Activated naive CD4-positive, alpha-beta T cell (primary cell): ENCODE data around the gene NR1H4.
"Not testable (repeated sequence)": the region's sequence is repeated elsewhere in the genome, so short reads cannot be mapped to it uniquely, and the experiment has no call there.

Experiments used
- DNase-seq, 4 experiments: peaks; one replicate each; lab custom pipeline; 2025; lab: John Stamatoyannopoulos, UW

Gene NR1H4

DNA sequence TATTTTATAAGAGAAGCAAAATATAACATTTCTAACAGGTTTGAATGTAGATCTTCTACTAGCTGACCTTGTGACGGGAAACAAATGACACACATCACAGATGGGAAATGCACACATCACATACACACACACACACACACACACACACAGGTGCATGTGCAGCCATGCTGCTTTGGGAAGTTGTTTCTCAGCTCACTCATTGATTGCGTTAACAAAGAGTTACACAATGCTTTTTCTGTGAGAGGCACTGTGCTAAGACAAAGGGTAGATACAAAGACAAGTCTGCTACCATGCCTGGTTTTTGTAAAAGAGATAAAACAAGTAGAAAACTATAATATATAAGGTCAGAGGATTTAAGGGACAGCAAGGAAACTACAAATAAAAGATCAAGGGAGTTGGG is 1.3 kb upstream of the NR1H4 start:
- no peak for DNase-seq

DNA sequence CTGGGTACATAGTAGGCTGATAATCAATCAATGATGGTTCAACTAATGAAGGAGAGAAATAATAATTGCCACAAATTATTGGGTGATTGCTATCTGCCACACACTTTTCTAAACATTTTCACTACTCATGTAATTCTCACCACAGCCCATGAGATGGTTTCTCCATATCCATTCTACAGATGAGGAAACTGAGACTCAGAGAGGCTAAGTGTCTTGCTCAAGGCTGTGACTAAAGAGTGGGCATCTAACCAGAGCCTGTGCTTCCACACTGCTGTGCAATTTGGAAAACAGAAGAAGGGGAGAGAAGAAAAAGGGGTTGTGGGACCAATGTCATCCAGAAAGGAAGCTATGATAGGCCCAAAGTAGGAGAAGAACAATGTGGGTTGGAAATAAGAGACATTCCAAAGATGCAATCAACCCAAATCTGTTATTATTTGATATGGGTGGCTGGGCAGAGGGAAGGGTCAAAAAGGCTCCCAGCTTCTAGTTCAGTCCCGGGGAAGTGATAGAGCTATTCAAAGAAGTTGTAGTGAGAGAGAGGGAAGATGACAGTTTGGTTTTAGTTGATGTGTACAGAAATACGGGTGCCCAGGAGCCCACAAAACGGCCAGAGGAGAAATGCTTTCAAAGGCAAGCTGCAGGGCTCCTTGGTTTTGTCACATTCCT is 483 bp upstream of the NR1H4 start:
- DNase-seq = no peak

DNA sequence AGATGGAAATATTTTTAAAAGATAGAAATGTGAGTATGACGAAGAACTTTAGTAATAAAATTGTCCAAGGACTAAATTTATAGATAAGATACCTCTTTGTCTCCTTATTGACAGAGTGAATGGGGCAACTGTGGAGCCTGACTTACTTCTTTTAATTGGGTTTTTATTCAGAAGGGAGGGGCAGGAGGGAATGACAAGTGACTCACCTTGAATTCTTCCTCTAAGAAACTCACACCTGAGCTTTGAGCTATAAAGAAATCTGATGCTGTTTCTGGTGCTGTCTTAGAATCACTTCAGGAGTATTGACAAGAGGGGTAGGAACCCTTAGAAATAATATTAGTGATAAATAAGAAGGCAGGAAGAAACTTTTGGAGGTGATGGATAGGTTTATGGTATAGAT is 951 bp downstream of the NR1H4 start:
- no peak for DNase-seq

DNA sequence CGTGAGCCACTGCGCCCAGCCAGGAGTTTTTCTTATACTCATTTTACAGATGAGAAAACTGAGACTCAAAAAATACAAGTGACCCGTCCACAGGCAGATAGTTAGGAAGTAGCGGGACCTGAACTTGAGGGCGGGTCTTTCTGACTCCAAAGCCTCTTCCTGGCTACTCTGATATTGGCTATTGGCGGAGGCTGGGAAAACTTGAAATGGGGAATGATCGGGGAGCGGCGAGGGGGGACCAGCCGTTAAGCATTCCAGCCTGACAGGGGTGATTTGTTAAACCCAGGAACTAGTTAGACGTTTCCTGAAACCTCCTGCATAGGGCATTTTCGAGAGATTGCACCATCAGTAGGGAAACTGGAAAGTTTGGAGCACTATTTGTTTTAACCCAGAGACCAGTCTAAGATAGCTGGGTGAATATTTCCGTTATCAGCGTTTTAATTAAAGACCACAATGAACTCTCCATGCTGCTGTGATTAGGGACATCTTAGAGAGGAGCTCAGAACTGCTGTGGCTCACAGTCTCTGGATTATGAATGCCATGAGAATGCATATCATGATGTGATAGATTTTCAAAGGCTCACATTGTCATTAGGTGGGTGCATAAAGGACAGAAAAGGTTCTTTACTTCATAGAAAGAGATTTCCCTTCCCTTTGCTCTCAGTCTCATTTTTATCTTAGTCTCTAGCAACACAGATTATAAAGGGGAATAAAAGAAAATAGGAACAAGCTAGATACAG is 2.5 kb downstream of the NR1H4 start:
- DNase-seq = no peak

DNA sequence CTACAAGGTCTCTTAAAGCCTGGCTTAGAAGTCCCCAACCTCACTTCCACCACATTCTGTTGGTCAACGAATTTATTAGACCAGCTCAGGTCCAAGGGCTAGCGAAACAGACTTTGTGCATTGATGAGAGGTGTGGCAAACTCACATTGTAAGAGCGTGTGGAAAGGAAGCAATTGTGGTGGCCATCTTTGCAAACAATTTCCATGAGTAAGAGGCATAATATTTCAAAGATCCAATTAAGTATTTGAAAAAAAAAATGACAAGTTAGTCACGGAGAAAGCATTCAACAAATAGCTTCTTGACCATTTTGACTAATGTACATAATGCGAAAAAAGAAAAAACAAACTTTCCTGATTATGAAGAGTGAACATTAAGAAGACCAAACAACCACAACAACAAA is 7.4 kb downstream of the NR1H4 start:
- no peak for DNase-seq

DNA sequence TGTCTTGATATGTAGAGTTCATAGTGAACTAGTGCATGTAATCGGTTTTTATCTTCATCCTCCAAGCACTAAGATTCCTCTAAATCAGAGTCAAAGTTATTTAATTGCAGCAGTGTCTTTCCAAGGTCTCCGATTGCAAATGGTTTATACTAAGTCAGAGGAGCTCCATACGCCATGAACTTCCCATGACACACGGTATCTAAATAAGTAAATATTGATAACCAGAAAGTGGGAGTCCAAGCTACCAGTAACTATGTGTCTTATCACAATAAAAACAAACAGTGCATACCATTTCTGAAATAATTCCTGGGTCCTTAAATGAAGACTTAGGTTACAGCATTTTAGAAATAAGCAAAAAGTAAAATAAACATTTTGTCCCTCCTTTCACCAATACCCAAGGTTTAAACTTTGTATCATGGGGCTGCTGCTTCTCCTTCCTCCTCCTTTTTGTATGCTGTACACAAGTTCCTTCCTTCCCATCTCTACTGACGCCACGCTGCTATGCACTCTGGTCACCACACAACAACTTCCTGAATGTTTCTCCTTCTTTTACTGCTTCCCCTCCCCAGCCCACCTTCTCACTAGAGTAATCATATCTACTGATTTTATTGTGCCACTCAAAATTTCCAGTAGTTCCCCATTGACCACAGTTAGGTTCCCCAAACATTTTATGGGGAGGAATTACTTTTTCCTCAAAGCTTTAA is 10.7 kb downstream of the NR1H4 start:
- DNase-seq = no peak

DNA sequence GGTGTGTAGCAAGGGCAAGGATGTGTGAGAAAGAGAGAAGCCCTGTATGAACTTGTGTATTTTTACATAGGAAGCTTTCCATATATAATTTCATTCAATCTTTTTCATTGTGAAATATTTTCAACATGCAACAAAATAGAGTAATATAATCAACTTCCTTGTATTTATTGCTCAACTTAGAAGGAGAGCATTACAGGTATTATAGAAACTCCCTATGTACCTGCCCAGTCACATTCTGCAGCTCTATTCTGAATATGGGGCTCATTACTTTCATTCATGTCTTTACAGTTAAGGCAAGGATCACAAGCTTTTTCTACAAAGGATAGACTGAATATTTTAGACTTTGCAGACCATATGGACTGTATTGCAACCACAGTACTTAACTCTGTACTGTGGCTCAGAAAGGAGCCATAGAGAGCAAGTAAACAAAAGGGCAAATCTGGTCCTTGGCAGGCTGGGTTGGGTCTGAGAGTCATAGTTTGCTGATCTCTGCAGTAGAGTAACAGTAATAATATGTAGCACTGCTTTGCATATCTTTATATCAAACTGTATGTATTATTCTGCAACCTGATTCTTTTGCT is 11.3 kb downstream of the NR1H4 start:
- DNase-seq = no peak

DNA sequence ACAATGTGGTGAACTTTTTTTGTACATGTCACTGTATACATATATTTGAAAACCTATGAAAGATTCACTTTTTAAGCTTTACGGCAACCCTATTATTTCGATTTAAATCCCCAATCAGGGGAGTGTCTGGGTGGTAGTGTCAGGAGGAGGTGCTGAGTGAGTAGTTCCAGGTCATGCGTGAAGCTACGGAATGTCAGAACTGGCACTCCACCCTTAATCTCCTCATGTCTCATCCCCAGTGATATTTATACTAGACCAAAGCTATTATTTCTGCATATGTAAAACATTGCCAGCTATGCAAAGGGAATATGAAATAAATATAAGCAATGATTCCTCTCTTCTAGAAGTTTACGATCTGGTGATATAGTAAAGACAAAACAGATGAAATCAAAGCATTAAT is 12.3 kb downstream of the NR1H4 start:
- no peak for DNase-seq

DNA sequence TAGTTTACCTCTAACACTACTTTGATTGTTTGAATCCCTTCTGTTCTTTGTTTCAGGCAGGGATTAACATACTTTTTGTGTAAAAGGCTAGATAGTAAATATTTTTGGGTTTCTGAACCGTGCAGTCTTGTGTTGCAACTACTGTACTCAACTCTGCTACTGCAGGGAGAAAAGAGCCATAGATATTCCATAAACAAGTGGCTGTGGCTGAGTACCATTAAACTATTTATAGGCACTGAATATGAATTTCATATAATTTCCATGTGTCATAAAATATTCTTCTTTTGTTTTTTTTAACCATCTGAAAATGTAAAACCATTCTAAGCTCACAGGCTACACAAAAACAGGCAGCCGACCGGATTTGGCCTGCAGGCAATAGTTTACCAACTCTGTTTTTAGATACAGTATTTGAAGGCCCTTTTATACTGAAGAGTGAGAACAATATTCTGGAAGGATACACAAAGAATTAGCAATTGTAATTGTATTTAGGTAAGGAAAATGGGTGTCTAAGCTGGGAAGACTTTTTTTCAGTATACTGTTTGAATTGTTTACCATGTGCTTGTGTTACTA is 15.7 kb downstream of the NR1H4 start:
- DNase-seq = no peak

DNA sequence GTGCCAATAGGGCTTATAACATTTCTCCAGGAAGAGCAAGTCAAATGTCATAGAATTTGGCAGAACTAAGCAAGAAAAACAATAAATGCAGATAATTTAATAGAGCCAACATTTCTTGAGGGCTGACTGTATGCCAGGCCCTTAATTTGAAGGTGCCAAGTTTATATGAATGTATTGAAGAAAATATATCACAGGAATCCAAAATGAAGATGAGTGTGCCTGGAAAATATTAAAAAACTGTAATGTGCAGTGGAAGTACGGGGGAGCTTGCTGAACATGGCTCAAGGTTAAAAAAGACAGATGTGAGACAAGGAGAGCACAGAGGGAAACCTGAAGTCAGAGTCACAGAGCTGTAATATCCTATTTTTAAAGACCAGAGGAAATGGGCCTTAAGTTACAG is 16.4 kb downstream of the NR1H4 start:
- no peak for DNase-seq

DNA sequence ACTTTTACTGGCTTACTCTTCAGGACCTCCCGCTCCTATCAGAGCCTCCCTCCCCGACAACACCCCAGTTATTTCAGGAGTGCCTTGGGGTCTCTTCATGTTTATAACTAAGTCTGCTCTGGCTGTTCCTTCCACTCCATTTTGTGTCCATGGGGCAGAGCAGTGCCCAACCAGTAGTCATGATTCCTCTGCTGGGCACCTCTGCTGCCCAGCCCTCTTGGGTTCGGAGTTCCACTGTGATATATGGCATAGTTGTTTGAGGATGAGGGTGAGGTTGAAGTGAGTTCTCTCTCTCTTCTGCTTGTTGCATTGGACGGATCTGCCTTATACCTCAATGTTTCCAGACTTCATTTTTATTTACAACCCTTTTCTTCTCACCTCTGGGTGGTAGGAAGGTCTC is 17.4 kb downstream of the NR1H4 start:
- no peak for DNase-seq

DNA sequence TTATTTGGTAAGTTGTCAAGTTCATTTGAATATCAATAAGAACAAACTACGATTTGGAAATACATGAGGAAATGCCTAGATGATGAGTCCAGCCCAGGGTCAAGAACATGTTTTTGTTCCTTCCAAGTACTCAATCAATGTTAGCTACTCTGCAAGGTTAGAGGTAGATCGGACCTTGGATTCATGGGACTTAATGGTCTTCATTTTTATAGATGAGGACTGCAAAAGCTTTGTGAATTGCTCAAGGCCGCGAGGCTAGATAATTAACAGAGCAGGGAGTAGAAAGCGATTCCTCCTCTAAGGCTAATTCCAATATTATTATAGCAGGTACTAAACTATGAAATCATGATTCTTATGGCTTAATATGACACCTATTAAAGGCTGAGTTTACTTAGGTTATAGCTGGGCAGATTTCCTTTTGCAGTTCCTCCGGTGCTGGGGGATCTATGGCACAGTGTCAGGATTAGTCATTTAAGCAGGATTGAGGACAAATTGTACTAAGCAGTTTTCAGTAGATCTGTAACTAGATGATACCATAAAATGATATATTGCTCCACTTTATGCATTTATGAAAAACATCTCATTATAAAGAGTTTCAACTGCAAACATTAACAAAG is 19.8 kb downstream of the NR1H4 start:
- DNase-seq = no peak

DNA sequence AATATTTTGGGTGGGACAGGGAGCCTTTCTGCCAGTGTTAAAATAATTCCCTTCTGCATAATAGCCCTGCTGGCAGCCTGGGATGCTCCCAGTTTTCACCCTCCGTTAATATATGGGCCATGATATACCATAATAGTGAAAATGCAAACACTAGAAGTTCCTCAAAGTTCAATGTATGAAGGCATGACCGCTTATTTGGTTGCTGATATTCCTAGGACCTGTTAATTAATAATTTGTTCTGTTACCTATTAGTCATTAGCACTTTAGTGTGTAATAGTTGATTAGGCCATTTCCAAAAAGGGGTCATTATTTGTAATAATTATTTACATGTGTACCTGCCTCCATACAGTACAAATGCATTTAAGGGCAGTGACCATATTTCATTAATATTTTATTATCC is 20.4 kb downstream of the NR1H4 start:
- DNase-seq = no peak

DNA sequence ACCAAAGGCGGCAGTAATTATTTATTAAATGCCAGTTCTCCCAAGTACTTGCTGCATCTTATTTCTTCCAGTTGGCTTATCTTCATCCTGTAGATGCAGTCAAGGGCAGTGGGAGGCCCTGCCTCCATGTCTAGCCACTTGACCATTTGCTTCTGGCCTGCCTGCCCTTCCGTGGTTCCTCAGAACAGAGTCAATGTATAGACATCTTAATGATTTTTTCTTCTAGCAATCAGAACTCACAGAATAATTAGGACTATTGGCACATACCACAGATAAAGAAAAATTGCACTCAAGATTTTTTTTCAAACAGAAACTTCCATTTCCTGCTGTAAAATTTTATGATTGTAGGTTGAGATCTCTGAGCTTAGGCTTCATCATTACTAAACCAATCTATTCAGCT is 20.9 kb downstream of the NR1H4 start:
- no peak for DNase-seq

DNA sequence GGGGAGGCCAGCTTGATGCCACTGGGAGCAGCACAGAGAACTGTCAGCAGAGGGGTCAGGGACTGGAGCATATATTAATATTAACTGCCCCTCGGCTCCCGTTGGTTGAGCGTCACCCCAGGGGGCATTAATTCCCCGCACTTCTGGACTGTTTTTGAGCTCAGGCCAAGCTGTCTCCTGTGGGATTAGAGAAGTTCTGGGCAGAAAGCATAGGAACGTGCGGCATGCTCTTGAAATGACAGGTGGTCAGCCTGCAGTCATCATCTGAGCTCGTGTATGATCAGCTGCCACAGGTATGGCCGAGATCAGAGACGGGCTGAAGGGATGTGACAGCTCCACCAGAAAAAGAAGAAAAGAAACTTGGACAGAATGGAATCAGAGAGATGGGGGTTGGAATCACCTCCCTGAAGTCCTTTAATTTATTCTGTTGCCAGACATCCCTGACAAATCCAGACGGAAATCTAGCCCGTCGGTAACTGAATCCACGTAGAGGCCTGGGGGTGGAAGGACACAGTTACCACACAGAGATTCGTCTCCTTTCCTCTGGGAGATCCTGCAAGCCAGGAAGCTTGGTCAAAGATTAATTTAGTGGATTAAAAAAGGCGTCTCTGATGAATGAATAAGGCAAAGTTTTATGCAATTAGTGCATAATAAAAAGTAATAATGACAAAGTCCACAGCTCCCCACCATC is 23.6 kb downstream of the NR1H4 start:
- DNase-seq = no peak

DNA sequence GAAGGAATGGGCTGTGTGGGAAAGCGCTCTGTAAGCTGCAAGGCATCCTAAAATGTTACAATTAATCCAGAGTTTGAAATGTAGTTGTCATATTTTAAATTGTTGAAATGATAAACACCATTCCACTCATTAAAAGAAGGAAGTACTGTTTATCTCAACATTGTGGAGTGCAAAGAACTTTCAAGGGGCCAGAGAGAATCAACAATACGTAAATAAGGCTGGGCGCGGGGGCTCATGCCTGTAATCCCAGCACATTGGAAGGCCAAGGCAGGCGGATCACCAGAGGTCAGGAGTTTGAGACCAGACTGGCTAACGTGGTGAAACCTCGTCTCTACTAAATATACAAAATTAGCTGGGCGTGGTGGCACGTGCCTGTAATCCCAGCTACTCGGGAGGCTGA is 24.5 kb downstream of the NR1H4 start:
- no peak for DNase-seq

DNA sequence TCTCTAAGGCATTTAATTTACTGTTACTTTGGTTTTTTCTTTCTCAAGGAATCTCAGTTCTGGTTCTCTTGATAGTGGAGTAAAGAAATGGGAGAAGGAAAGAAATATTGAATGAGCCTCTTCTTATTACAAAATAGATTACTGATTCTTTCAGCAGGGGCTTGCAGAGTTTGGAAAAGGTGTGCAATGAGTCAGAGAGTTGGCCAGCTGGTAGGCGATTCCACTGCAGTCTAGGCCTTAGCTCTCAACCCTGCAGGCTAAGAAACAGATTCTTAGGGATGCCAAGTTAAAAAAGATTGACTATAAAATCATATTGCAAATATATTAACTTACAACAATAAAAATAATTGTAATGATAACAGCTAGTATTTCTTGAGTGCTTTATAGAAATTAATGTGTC is 25.8 kb downstream of the NR1H4 start:
- no peak for DNase-seq

DNA sequence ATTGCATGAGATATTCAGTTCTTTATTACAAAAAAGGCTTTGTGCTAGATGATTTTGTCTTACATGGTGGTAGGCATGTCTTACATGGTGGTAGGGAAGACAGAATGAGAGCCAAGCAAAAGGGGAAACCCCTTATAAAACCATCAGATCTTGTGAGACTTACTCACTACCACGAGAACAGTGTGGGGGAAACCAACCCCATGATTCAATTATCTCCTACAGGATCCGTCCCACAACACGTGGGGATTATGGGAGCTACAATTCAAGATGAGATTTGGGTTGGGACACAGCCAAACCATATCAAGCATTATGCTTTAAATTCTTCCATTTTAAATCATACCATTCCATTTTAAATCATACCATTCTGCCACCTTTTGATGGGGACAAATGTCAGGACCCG is 29.1 kb downstream of the NR1H4 start:
- not testable (repeated sequence) for DNase-seq

DNA sequence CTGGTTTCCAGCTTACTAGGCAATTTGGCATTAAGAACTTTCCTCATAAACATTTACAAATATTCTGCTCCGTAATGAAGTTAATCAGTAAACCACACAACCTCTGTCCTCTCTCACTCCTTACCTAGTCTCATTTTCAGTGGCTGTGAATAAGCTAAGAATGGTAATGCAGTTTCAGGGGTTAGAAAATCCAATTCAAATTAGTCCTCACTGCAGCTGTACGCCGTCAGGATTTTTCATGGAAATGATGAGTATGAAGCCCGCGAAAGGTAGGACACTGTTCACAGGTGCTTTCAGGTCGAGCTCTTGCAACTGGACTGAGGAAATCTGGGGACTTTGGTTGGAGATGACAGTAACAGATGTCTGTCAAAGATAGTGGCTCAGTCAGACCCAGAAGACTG is 29.6 kb downstream of the NR1H4 start:
- DNase-seq = no peak

DNA sequence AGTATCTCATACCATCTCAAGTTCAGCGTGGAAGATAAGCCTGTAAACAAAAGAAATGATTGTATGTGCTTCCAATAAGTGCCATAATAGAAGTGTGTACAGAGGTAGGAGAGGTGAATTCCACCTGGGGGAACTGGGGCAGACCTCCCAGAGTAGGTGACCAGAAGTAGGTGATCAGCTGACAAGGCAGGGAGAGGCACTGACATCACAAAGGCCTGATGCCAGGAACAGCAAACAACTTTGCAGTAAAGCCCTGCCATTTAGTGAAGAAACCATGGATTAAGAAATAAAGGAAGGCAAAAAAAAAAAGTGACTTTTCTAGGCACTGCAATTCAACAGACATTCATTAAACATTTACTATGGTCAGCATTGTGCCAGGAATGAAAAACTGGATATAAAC is 31.1 kb downstream of the NR1H4 start:
- DNase-seq = no peak

DNA sequence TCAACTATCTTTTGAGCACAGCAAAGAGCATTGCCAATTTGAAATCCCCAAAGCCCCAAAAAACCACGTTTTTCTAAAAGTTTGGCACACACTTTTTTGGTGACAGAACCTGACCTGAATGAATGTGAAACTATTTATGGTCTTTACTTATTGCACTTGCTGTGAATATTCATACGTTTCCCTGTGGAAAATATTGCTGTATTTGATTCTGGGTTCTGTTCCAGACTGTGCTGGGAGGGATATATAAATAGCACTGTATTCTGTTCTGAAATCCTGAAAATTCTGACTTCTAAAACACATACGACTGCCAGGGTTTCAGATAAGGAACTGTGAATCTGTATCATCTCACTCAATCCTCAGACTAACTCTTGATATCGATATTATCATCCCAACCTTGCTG is 35.1 kb downstream of the NR1H4 start:
- no peak for DNase-seq

DNA sequence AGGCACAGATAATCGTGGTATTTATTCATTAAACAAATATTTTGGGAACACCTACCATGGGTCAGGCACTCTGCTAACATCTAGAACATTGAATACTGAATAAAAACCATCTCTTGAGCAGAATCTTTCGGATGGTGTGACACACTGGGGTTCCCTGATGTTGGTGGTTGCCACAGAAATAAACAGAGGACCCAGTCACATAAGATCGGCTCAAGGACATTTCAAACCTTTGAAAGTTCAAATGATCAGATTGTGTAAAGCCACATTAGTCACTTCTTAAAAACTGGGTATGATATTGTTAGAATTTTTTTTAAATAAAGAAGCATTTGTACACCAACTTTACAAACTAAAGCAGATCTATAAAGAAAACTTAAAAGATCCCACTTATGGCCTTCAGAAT is 39.0 kb downstream of the NR1H4 start:
- DNase-seq = no peak
